ENCODE data around the gene MEIOB.

MEIOB gene

GRCh38 chr16:1784977-1785845 lies 86.8 kb downstream of the MEIOB start:
- no peak for FAIRE-seq
